GM12872 (cell line): ENCODE results near the gene ELAVL2.

ENCODE experiments used
- TF ChIP-seq, protein P1 (sequence below): IDR thresholded peaks from 3 replicates; pipeline ENCODE4 v1.5.1; 2011; ENCODE audit warnings: low read depth, mild to moderate bottlenecking, low read length, moderate library complexity; ENCODE audit not compliant: insufficient read depth

The ELAVL2 gene

GRCh38 chr9:23841304-23841703, 15.3 kb upstream of the ELAVL2 start:
- TF ChIP-seq, protein P1, sequence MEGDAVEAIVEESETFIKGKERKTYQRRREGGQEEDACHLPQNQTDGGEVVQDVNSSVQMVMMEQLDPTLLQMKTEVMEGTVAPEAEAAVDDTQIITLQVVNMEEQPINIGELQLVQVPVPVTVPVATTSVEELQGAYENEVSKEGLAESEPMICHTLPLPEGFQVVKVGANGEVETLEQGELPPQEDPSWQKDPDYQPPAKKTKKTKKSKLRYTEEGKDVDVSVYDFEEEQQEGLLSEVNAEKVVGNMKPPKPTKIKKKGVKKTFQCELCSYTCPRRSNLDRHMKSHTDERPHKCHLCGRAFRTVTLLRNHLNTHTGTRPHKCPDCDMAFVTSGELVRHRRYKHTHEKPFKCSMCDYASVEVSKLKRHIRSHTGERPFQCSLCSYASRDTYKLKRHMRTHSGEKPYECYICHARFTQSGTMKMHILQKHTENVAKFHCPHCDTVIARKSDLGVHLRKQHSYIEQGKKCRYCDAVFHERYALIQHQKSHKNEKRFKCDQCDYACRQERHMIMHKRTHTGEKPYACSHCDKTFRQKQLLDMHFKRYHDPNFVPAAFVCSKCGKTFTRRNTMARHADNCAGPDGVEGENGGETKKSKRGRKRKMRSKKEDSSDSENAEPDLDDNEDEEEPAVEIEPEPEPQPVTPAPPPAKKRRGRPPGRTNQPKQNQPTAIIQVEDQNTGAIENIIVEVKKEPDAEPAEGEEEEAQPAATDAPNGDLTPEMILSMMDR, result no peak

GRCh38 chr9:23837038-23837437, 11.0 kb upstream of the ELAVL2 start:
- TF ChIP-seq, protein P1, result no peak

- TF ChIP-seq, protein P1, result no peak
Observed at GRCh38 chr9:23830929-23831730, 5.1 kb upstream of the ELAVL2 start.

DNA sequence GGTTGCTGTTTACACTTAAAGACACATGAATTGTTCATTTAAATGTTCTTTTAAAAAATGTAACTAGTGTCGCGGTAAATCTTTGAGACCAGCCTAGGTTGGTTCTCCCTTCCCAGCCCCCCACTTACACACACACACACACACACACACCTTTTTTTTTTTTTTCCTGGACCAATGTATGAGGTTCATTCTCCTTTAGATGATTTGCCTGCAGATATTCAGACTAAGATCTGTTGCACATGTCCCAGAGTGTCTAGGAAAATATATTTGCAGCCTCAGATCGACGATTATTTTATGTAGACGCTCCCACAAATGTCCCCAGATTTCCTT, 4.4 kb upstream of the ELAVL2 start:
- TF ChIP-seq, protein P1, result no peak

GRCh38 chr9:23829580-23830475, 3.8 kb upstream of the ELAVL2 start:
- TF ChIP-seq, protein P1, result no peak

GRCh38 chr9:23825700-23826099, 340 bp downstream of the ELAVL2 start:
- TF ChIP-seq, protein P1, result no peak

- TF ChIP-seq, protein P1, result no peak
Observed at GRCh38 chr9:23824830-23825591, 1.0 kb downstream of the ELAVL2 start.
